K562 treated with DMSO at 1 percent for 24 hours (cell line): ENCODE data around the gene ZNF98. TPM values are rescaled to one million over a fixed set of nuclear protein-coding genes. Genes with fewer than 3 reads are reported as not detected.

Experiments used
- total RNA-seq: library from RNA; unstranded; fragments of 300-600 nt; gene quantifications from 2 replicates; pipeline ENCODE4 v1.2.3, GENCODE V29; 2022; ENCODE audit warnings: low read depth; ENCODE audit not compliant: insufficient read depth

Gene ZNF98
- not detected in 2 replicates for total RNA-seq

GRCh38 chr19:22422211-22422610 is at the start of gene ZNF98:
ZNF98 (minus strand) TSS chr19:22422346; CDS start chr19:22422224, 122 bp downstream.

Other genes starting within 250 kb of the ZNF98 start
- not detected in 2 replicates for gene ZNF676, start 225.4 kb downstream of the ZNF98 start, total RNA-seq
- not detected in 2 replicates for gene ZNF729, start 135.9 kb downstream of the ZNF98 start, total RNA-seq
- gene ZNF492, start 212.0 kb upstream of the ZNF98 start, total RNA-seq, result 0.14 TPM in 1 of 2 replicates, not detected in the other